HG02610 (cell line): Measurements from ENCODE around the gene KLF17.

Experiments
- ATAC-seq: cut with Tn5 transposase; IDR thresholded peaks from one replicate; pipeline ENCODE4 v1.9.1; 2021; ENCODE audit warnings: mild to moderate bottlenecking, moderate library complexity; ENCODE audit not compliant: unreplicated experiment

KLF17 gene

DNA sequence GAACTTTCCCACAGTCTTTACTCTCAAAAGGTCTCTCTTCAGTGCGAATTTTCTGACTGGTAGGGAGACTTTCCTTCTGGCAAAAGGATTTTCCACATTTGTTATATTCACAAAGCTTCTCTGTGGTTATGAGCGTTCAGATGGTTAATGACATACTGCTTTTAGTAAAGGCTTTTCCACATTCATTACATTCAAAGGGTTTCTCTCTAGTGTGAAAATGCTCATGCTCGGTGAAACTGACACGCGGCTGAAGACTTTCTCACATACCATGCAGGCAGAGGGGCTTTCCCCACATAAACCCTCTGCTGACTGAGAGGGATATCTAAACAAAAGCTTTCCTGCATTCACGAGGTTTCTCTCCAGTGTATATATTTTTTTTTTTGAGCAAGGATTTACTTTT is 32.7 kb downstream of the KLF17 start:
- no peak for ATAC-seq

DNA sequence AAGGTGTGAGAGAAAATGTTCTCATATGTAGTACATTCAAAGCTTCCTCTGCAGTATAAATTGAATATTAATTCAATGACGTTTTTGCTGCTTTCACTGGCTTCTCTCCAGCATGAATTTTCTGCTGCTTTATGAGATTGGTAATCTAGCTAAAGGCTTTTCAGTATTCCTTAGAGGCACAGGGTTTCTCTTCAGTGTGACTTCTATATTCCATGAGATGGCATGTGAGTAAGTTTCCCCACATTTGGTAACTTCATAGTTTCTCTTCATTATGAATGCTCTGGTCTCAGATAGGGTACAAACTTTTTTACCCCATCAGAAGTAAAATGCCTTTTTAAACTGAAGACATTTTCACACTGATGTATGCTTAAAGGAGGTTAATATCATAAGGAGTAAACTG is 33.2 kb downstream of the KLF17 start:
- ATAC-seq, result no peak

DNA sequence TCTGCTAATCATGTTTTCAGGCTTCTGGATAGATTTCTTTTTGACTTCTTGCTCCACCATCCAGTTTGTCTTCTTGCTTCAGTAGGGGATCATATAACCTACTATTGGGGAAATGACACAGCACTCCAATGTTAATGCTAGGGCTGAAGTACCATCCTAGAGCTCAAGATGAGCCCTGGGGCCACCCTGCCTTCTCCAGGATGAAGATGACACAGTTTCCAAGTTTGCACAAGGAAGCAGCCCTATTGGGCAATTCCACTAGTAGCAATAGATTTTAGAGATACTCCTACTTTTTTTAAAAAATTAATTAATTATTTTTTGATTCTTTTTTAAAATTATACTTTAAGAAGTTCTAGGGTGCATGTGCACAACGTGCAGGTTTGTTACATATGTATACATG is 34.1 kb downstream of the KLF17 start:
- ATAC-seq, result no peak

DNA sequence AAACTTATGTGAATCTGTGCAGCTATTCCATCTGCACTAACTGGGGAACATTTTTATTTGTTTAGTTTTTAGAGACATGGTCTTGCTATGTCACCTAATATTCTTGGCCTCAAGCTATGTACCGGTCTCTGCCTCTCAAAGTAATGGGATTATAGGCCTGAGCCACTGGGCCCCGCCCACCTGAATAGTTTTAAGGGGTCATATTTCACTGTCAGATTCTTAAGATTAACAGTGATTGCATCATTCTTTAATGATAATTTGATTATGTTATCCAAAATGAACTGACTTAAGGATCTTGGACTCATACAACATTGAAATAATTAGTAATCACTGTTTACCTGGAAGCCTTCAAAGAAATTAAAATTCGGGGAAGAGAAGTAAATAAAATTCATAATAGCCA is 35.4 kb downstream of the KLF17 start:
- ATAC-seq, result no peak

DNA sequence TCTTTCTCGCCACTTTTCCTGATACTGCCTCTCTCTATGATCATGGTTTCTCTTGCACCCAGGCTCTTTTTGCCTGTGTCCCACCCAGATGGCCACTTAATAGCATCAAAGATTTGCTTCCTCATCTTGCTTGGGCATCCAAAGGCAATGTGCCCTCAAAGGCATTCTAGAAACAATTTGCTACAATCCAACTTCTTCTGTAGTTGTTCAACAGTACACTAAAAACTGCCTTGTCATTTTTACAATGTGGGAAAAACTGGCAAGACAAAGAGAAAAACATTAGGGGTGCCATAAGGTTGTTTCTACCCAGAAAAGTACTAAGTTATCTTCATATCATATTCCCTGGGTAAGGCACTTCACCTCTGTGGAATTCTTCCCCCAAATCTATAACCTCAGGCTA is 39.3 kb downstream of the KLF17 start:
- no peak for ATAC-seq

DNA sequence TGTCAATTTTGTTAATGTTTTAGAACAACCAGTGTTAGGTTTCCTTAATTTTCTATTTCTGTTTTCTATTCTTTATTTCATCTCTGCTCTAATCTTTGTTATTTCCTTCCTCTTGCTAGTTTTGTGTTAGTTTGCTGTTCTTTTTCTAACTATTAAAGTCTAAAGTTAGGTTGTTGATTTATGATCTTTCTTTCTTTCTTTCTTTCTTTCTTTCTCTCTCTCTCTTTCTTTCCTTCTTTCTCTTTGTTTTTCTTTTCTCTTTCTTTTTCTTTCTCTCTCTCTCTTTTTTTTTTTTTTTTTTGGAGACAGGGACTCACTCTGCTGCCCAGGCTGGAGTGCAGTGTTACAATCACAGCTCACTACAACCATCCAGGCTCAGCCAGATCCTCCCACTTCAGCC is 40.2 kb downstream of the KLF17 start:
- no peak for ATAC-seq

DNA sequence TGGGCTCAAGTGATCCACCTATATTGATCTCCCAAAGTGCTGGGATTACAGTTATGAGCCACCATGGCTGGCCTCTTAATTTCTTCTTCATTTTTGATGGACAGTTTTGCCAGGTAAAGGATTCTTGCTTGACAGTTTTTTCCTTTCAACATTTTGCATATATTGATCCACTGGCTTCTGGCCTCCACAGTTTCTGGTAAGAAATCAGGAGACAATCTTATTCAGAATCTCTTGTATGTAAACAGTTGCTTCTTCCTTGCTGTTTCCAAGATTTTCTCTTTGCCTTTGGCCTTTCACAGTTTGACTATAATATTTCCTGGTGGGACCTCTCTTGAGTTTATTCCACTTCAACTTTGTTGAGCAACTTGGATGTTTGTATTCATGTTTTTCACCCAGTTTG is 42.9 kb downstream of the KLF17 start:
- no peak for ATAC-seq

DNA sequence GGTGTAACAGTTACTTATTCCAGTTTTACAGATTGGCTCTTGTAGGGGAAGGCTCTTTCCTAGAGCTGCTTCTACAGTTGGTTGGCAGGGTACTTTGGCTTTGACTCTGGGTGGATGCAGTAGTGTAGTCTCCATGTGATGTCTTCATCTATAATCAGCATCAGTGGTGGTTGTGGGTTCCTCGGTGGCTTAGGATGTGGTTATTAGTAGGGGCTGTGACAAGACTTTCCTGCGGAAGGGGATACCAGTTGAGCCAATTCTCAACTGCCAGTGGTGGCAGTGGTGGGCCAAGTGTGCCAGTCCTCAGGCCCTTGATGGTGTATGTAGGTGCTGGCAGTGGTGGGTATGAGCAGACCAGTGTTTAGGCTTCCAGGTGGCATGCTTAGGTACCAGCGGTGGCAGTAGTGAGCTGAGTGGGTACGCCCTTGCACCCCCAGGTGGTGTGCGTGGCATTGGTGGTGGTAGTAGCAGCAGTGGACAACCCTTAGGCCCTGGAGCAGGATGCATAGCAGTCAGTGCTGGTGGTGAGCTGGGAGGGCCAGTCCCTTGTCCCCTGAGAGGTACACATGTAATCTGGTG is 50.0 kb downstream of the KLF17 start:
- no peak for ATAC-seq

DNA sequence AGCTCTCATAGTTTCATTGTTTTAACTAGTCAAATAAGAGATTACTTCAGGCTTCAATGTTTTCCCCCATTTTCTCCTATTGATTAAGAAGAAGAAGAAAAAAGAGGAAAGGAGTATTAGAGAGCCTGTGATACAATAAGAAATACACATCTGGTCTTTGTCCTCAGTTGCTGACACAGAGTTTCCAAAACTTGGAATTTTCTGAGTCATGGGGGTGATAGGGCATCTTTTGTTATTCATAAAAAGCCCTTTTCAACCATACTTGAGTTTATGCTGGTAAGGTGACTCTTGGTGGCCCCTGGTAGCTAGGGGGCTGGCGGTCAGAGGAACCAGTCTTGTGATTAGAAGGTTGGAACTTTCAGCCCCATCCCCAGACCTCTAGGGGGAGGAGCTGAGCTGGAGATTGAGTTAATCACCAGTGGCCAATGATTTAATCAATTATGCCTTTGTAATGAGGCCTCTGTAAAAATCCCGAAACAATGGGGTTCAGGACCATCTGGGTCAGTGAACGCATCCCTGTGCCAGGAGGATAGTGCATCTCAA is 51.7 kb downstream of the KLF17 start:
- no peak for ATAC-seq

DNA sequence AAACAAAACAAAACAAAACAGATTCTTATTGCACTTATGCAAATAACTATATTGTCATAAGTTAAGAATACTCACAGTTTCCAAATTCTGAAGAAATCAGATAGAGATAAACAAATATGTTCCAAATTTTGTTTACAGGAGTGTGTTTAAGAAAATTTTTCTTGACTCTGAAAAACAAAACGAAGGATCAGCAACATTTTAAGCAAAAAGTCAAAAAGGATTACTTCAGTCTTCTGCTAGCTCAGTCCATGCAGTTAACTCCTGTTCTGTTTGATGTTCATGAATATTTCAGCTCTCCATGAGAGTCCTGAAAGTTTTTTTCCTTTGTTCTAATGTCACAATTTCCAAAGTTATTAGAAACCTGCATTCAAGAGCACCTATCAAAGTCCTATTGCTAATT is 56.0 kb downstream of the KLF17 start:
- no peak for ATAC-seq
